OCI-LY3 (cell line): ENCODE results near the gene NTN4.
"Not testable (repeated sequence)": the region's sequence is repeated elsewhere in the genome, so short reads cannot be mapped to it uniquely, and the experiment has no call there.

Experiments
- H2AFZ ChIP-seq: fragments of 200-600, 300-600 bp; shearing (Covaris generic); 2 replicates; pipeline ENCODE4 v1.6.0; 2014; ENCODE audit warnings: antibody characterized with exemption, low read depth, low read length
- H3K27ac ChIP-seq: fragments of 200-600, 300-600 bp; sonication (generic); 2 replicates; pipeline ENCODE4 v1.5.1; 2014; ENCODE audit warnings: mild to moderate bottlenecking, low read length, moderate library complexity, mixed read lengths
- H3K27me3 ChIP-seq: fragments of 200-600, 300-600 bp; sonication (generic); 2 replicates; pipeline ENCODE4 v1.6.1; 2014; ENCODE audit warnings: low read depth, low read length, mixed read lengths
- H3K36me3 ChIP-seq: fragments of 200-600, 300-600 bp; sonication (generic); replicated peaks from 2 replicates; pipeline ENCODE3; 2014; ENCODE audit warnings: low read depth, low read length, mixed read lengths
- H3K4me1 ChIP-seq: fragments of 300-600, 200-600 bp; sonication (generic); 2 replicates; pipeline ENCODE4 v1.6.1; 2014; ENCODE audit warnings: low read length, mixed read lengths
- H3K4me2 ChIP-seq: fragments of 200-600, 300-600 bp; sonication (generic); 2 replicates; pipeline ENCODE4 v1.6.1; 2014; ENCODE audit warnings: low read length, mixed read lengths
- H3K4me3 ChIP-seq: fragments of 300-600, 200-600 bp; sonication (generic); 2 replicates; pipeline ENCODE4 v1.5.1; 2014; ENCODE audit warnings: antibody characterized with exemption, mild to moderate bottlenecking, low read length, moderate library complexity
- H3K79me2 ChIP-seq: fragments of 300-600, 200-600 bp; shearing (Covaris generic); 2 replicates; pipeline ENCODE4 v1.6.1; 2014; ENCODE audit warnings: mild to moderate bottlenecking, low read length, mixed read lengths
- H3K9ac ChIP-seq: fragments of 300-600, 200-600 bp; shearing (Covaris generic); 2 replicates; pipeline ENCODE4 v1.6.0; 2014; ENCODE audit warnings: mild to moderate bottlenecking, low read length, moderate library complexity
- H3K9me3 ChIP-seq: fragments of 200-600, 300-600 bp; shearing (Covaris generic); 2 replicates; pipeline ENCODE4 v1.6.1; 2014; ENCODE audit warnings: low read length, mixed read lengths; ENCODE audit not compliant: insufficient read depth
- H4K20me1 ChIP-seq: fragments of 200-600, 300-600 bp; sonication (generic); 2 replicates; pipeline ENCODE4 v1.6.1; 2016; ENCODE audit warnings: low read length, mixed read lengths; ENCODE audit not compliant: insufficient read depth
- CTCF ChIP-seq: fragments of 200-600, 300-600 bp; sonication (generic); IDR thresholded peaks from 2 replicates; pipeline ENCODE4 v1.5.1; 2014; ENCODE audit warnings: antibody characterized with exemption, low read length, low read depth
- EZH2phosphoT487 ChIP-seq: fragments of 200-600 bp; shearing (Covaris generic); IDR thresholded peaks from 2 replicates; pipeline ENCODE4 v1.6.1; 2018; ENCODE audit warnings: antibody characterized with exemption, mixed run types, low read depth

The NTN4 gene

GRCh38 chr12:95759718-95760117, 30.8 kb downstream of the NTN4 start:
- Histone ChIP-seq H3K4me1 (peaks cover 59% of the 10 kb centered on the region), H3K4me2 (no peak overlapping the region), H3K79me2 (no peaks in the 10 kb centered on the region), H3K9ac (no peak overlapping the region), H3K9me3 (no peaks in the 10 kb centered on the region), H3K27ac (no peak overlapping the region), H3K4me3 (no peak overlapping the region), H3K27me3 (no peaks in the 10 kb centered on the region), H3K36me3 (no peaks in the 10 kb centered on the region), H4K20me1 (no peaks in the 10 kb centered on the region), H2AFZ (no peak overlapping the region)
- TF ChIP-seq CTCF (no peak), EZH2phosphoT487 (no peak)

GRCh38 chr12:95759039-95759438, 31.5 kb downstream of the NTN4 start:
- TF ChIP-seq EZH2phosphoT487 (no peak), CTCF (no peak)
- Histone ChIP-seq H2AFZ (no peak overlapping the region), H3K9me3 (no peaks in the 10 kb centered on the region), H4K20me1 (no peaks in the 10 kb centered on the region), H3K4me2 (no peak overlapping the region), H3K4me3 (no peak overlapping the region), H3K4me1 (peaks cover 55% of the 10 kb centered on the region), H3K9ac (no peak overlapping the region), H3K27ac (no peak overlapping the region), H3K79me2 (no peaks in the 10 kb centered on the region), H3K36me3 (no peaks in the 10 kb centered on the region), H3K27me3 (no peaks in the 10 kb centered on the region)

GRCh38 chr12:95756362-95756761, 34.2 kb downstream of the NTN4 start:
- H2AFZ ChIP-seq: no peak overlapping the region
- H3K4me2 ChIP-seq: no peak overlapping the region
- no peak overlapping the region for H3K4me3 ChIP-seq
- no peaks in the 10 kb centered on the region for H3K9me3 ChIP-seq
- TF ChIP-seq EZH2phosphoT487 (no peak), CTCF (no peak)
- H4K20me1 ChIP-seq: no peaks in the 10 kb centered on the region
- no peaks in the 10 kb centered on the region for H3K36me3 ChIP-seq
- no peak overlapping the region for H3K27ac ChIP-seq
- no peak overlapping the region for H3K9ac ChIP-seq
- no peaks in the 10 kb centered on the region for H3K27me3 ChIP-seq
- H3K4me1 ChIP-seq: peaks cover 29% of the 10 kb centered on the region
- no peaks in the 10 kb centered on the region for H3K79me2 ChIP-seq

- H3K4me3 ChIP-seq: no peak overlapping the region
- H3K9ac ChIP-seq: no peak overlapping the region
- no peak overlapping the region for H3K27ac ChIP-seq
- H3K79me2 ChIP-seq: no peaks in the 10 kb centered on the region
- peaks cover 20% of the 10 kb centered on the region for H3K4me1 ChIP-seq
- TF ChIP-seq EZH2phosphoT487 (no peak), CTCF (no peak)
- H3K4me2 ChIP-seq: no peak overlapping the region
- H3K36me3 ChIP-seq: no peaks in the 10 kb centered on the region
- no peaks in the 10 kb centered on the region for H4K20me1 ChIP-seq
- H3K9me3 ChIP-seq: no peaks in the 10 kb centered on the region
- H3K27me3 ChIP-seq: no peaks in the 10 kb centered on the region
- H2AFZ ChIP-seq: no peak overlapping the region
Observed at GRCh38 chr12:95755261-95755865, 35.2 kb downstream of the NTN4 start.

GRCh38 chr12:95746062-95746461, 44.5 kb downstream of the NTN4 start:
- H3K9me3 ChIP-seq: peaks cover 12% of the 10 kb centered on the region; the same call in 1 of the 2 replicates
- H2AFZ ChIP-seq, H3K9ac ChIP-seq, H3K27ac ChIP-seq, H3K36me3 ChIP-seq, H3K4me1 ChIP-seq, H4K20me1 ChIP-seq, H3K79me2 ChIP-seq, H3K27me3 ChIP-seq, H3K4me3 ChIP-seq, H3K4me2 ChIP-seq: not testable (repeated sequence)
